ENCODE measurements around the gene EFNB1.
A peak's percentile ranks its signal among the peaks of the same experiment; 100 is the strongest.

EFNB1 gene

GRCh38 chrX:68829582-68830418 lies 979 bp downstream of the EFNB1 start:
- Histone ChIP-seq H3K36me3 (ENCODE audit: insufficient read depth, low read length) (no peaks in the 10 kb centered on the region), H3K4me1 (ENCODE audit: insufficient read depth, low read length) (0 out of 2 replicates have a peak, but pooled peaks cover 4% of the 10 kb centered on the region), H3K27ac (ENCODE audit: low read depth, low read length) (no peak overlapping the region), H3K9me3 (ENCODE audit: insufficient read depth, low read depth, low read length) (no peaks in the 10 kb centered on the region), H3K9ac (ENCODE audit: low read depth, low read length) (peak overlapping the region; percentile 52), H3K27me3 (ENCODE audit: insufficient read depth, low read length) (peaks cover 88% of the 10 kb centered on the region), H3K4me3 (ENCODE audit: low read length) (peak overlapping the region; percentile 64)
- WGBS: under 1% methylated on average over 72 of the region's 74 CpGs

- Histone ChIP-seq H3K27me3 (ENCODE audit: insufficient read depth, low read length) (peaks cover 86% of the 10 kb centered on the region), H3K9ac (ENCODE audit: low read depth, low read length) (no peak overlapping the region), H3K36me3 (ENCODE audit: insufficient read depth, low read length) (no peaks in the 10 kb centered on the region), H3K4me3 (ENCODE audit: low read length) (peak overlapping the region; percentile 64), H3K9me3 (ENCODE audit: insufficient read depth, low read depth, low read length) (no peaks in the 10 kb centered on the region), H3K4me1 (ENCODE audit: insufficient read depth, low read length) (0 out of 2 replicates have a peak, but pooled peaks cover 4% of the 10 kb centered on the region), H3K27ac (ENCODE audit: low read depth, low read length) (no peak overlapping the region)
- 4% methylated on average over 25 of the region's 29 CpGs for WGBS
Measured at GRCh38 chrX:68830419-68831404, 1.9 kb downstream of the EFNB1 start.

- H3K27me3 ChIP-seq (ENCODE audit: insufficient read depth, low read length): peaks cover 84% of the 10 kb centered on the region
- H3K9ac ChIP-seq (ENCODE audit: low read depth, low read length): no peak overlapping the region
Measured at GRCh38 chrX:68831405-68832100, 2.7 kb downstream of the EFNB1 start.

GRCh38 chrX:68832101-68832416 lies 3.2 kb downstream of the EFNB1 start:
- 0 out of 2 replicates have a peak, but pooled peaks cover 4% of the 10 kb centered on the region for H3K4me1 ChIP-seq (ENCODE audit: insufficient read depth, low read length)
- H3K27me3 ChIP-seq (ENCODE audit: insufficient read depth, low read length): peaks cover 81% of the 10 kb centered on the region
- no peak overlapping the region for H3K9ac ChIP-seq (ENCODE audit: low read depth, low read length)
- under 1% methylated on average over 11 of the region's 11 CpGs for WGBS
- no peaks in the 10 kb centered on the region for H3K36me3 ChIP-seq (ENCODE audit: insufficient read depth, low read length)
- no peaks in the 10 kb centered on the region for H3K9me3 ChIP-seq (ENCODE audit: insufficient read depth, low read depth, low read length)
- H3K27ac ChIP-seq (ENCODE audit: low read depth, low read length): no peak overlapping the region
- peak overlapping the region; percentile 43 for H3K4me3 ChIP-seq (ENCODE audit: low read length)

More at GRCh38 chrX:68831405-68832100, 2.7 kb downstream of the EFNB1 start:
- Histone ChIP-seq H3K9me3 (ENCODE audit: insufficient read depth, low read depth, low read length) (no peaks in the 10 kb centered on the region), H3K36me3 (ENCODE audit: insufficient read depth, low read length) (no peaks in the 10 kb centered on the region), H3K4me1 (ENCODE audit: insufficient read depth, low read length) (0 out of 2 replicates have a peak, but pooled peaks cover 4% of the 10 kb centered on the region), H3K4me3 (ENCODE audit: low read length) (peak overlapping the region; percentile 43), H3K27ac (ENCODE audit: low read depth, low read length) (no peak overlapping the region)
- 3% methylated on average over 5 of the region's 7 CpGs for WGBS

- Histone ChIP-seq H3K4me3 (ENCODE audit: low read length) (peak overlapping the region; percentile 43), H3K36me3 (ENCODE audit: insufficient read depth, low read length) (no peaks in the 10 kb centered on the region), H3K27ac (ENCODE audit: low read depth, low read length) (no peak overlapping the region), H3K9me3 (ENCODE audit: insufficient read depth, low read depth, low read length) (no peaks in the 10 kb centered on the region), H3K4me1 (ENCODE audit: insufficient read depth, low read length) (0 out of 2 replicates have a peak, but pooled peaks cover 4% of the 10 kb centered on the region), H3K27me3 (ENCODE audit: insufficient read depth, low read length) (peaks cover 76% of the 10 kb centered on the region), H3K9ac (ENCODE audit: low read depth, low read length) (no peak overlapping the region)
- 31% methylated on average over 11 of the region's 12 CpGs for WGBS
Measured at GRCh38 chrX:68832516-68833447, 4.0 kb downstream of the EFNB1 start.

GRCh38 chrX:68833448-68833805 lies 4.6 kb downstream of the EFNB1 start:
- H3K4me1 ChIP-seq (ENCODE audit: insufficient read depth, low read length): 0 out of 2 replicates have a peak, but pooled peaks cover 4% of the 10 kb centered on the region
- no peaks in the 10 kb centered on the region for H3K9me3 ChIP-seq (ENCODE audit: insufficient read depth, low read depth, low read length)
- no peaks in the 10 kb centered on the region for H3K36me3 ChIP-seq (ENCODE audit: insufficient read depth, low read length)
- no peak overlapping the region for H3K4me3 ChIP-seq (ENCODE audit: low read length)
- 97% methylated on average over 6 of the region's 6 CpGs for WGBS
- H3K27me3 ChIP-seq (ENCODE audit: insufficient read depth, low read length): peaks cover 76% of the 10 kb centered on the region
- no peak overlapping the region for H3K27ac ChIP-seq (ENCODE audit: low read depth, low read length)
- H3K9ac ChIP-seq (ENCODE audit: low read depth, low read length): no peak overlapping the region

- Histone ChIP-seq H3K4me3 (ENCODE audit: low read length) (no peak overlapping the region), H3K4me1 (ENCODE audit: insufficient read depth, low read length) (0 out of 2 replicates have a peak, but pooled peaks cover 4% of the 10 kb centered on the region), H3K9me3 (ENCODE audit: insufficient read depth, low read depth, low read length) (no peaks in the 10 kb centered on the region), H3K27me3 (ENCODE audit: insufficient read depth, low read length) (peaks cover 75% of the 10 kb centered on the region), H3K36me3 (ENCODE audit: insufficient read depth, low read length) (no peaks in the 10 kb centered on the region; the same call in 1 of the 2 replicates), H3K27ac (ENCODE audit: low read depth, low read length) (no peak overlapping the region), H3K9ac (ENCODE audit: low read depth, low read length) (no peak overlapping the region)
- 87% methylated on average over 4 of the region's 4 CpGs for WGBS
Measured at GRCh38 chrX:68833855-68834331, 5.1 kb downstream of the EFNB1 start.

- Histone ChIP-seq H3K27me3 (ENCODE audit: insufficient read depth, low read length) (peaks cover 68% of the 10 kb centered on the region), H3K4me1 (ENCODE audit: insufficient read depth, low read length) (0 out of 2 replicates have a peak, but pooled peaks cover 4% of the 10 kb centered on the region), H3K9ac (ENCODE audit: low read depth, low read length) (no peak overlapping the region), H3K36me3 (ENCODE audit: insufficient read depth, low read length) (no peaks in the 10 kb centered on the region; the same call in 1 of the 2 replicates), H3K27ac (ENCODE audit: low read depth, low read length) (no peak overlapping the region), H3K4me3 (ENCODE audit: low read length) (no peak overlapping the region), H3K9me3 (ENCODE audit: insufficient read depth, low read depth, low read length) (no peaks in the 10 kb centered on the region)
- 67% methylated on average over 7 of the region's 7 CpGs for WGBS
Measured at GRCh38 chrX:68834371-68835103, 5.7 kb downstream of the EFNB1 start.

- Histone ChIP-seq H3K27me3 (ENCODE audit: insufficient read depth, low read length) (peaks cover 63% of the 10 kb centered on the region), H3K36me3 (ENCODE audit: insufficient read depth, low read length) (no peaks in the 10 kb centered on the region; the same call in 1 of the 2 replicates), H3K4me1 (ENCODE audit: insufficient read depth, low read length) (0 out of 2 replicates have a peak, but pooled peaks cover 4% of the 10 kb centered on the region), H3K9me3 (ENCODE audit: insufficient read depth, low read depth, low read length) (no peaks in the 10 kb centered on the region), H3K9ac (ENCODE audit: low read depth, low read length) (no peak overlapping the region), H3K4me3 (ENCODE audit: low read length) (no peak overlapping the region), H3K27ac (ENCODE audit: low read depth, low read length) (no peak overlapping the region)
- WGBS: 100% methylated on average over 1 of the region's 3 CpGs
Measured at GRCh38 chrX:68835104-68835442, 6.3 kb downstream of the EFNB1 start.

All from HUES64 (cell line).